Peyer's patch (tissue), 4 donors: ENCODE measurements around the gene GALNT4.

Experiments used
- CTCF ChIP-seq, 6 experiments: fragments of 450-650 bp in 4 of 6; fragments of 200-600 bp in 2 of 6; sonication (generic) in 1 of 6; IDR thresholded peaks; one replicate each; pipeline ENCODE4 v1.5.1; 2017 to 2019; ENCODE audit warnings: antibody characterized with exemption in 6 of 6, mild to moderate bottlenecking in 3 of 6, moderate library complexity in 1 of 6
- POLR2A ChIP-seq, 2 donors: fragments of 450-650 bp; IDR thresholded peaks; one replicate each; pipeline ENCODE4 v1.5.1; 2017; ENCODE audit warnings: antibody characterized with exemption in 2 of 2, mild to moderate bottlenecking in 2 of 2, moderate library complexity in 2 of 2

GRCh38 chr12:89551747-89552146 is 27.2 kb upstream of the GALNT4 start:
- TF ChIP-seq CTCF (IDR thresholded peaks at IDR 0.05) (no peak), POLR2A (IDR thresholded peaks at IDR 0.05) (no peak)
